Kidney epithelial cell (primary cell): ENCODE measurements around the gene CNTNAP2. TPM values are rescaled to one million over a fixed set of nuclear protein-coding genes. Genes with fewer than 3 reads are reported as not detected.

Experiments used
- DNase-seq: peaks from one replicate; pipeline ENCODE4 v3.0.0-alpha.2; 2010; ENCODE audit warnings: low read depth
- H3K27me3 ChIP-seq: 2 replicates; pipeline ENCODE4 v1.6.0; 2011; ENCODE audit warnings: low read length; ENCODE audit not compliant: control insufficient read depth, insufficient read depth
- H3K36me3 ChIP-seq: 2 replicates; pipeline ENCODE4 v1.5.1; 2011; ENCODE audit warnings: low read length; ENCODE audit not compliant: control insufficient read depth, insufficient read depth
- H3K4me3 ChIP-seq: 2 replicates; pipeline ENCODE4 v1.5.1; 2011; ENCODE audit warnings: low read depth, mild to moderate bottlenecking, control low read depth, low read length
- CTCF ChIP-seq: IDR thresholded peaks from 2 replicates; pipeline ENCODE4 v1.5.1; 2011; ENCODE audit warnings: mild to moderate bottlenecking, moderate library complexity, low read length, control low read depth, inconsistent platforms; ENCODE audit not compliant: insufficient read depth, poor library complexity, severe bottlenecking
- total RNA-seq: library from RNA; depleted of rRNA; stranded (reverse); fragments of >200 nt; gene quantifications from 2 replicates; pipeline ENCODE4 v1.2.3, GENCODE V29; 2015

Gene CNTNAP2
- total RNA-seq, 1 donor from 2014 or later, result 14.0 TPM

- DNase-seq, result no peak
- TF ChIP-seq CTCF, result no peak
- no peaks in the 10 kb centered on the region for H3K27me3 ChIP-seq
- H3K4me3 ChIP-seq, result no peak overlapping the region
- H3K36me3 ChIP-seq, result no peaks in the 10 kb centered on the region
These were observed 1145.1 kb downstream of the CNTNAP2 start for GRCh38 chr7:147261693-147262092.

GRCh38 chr7:147265528-147265927 is 1148.9 kb downstream of the CNTNAP2 start:
- Histone ChIP-seq H3K36me3 (no peaks in the 10 kb centered on the region), H3K4me3 (no peak overlapping the region), H3K27me3 (no peaks in the 10 kb centered on the region)
- no peak for DNase-seq
- TF ChIP-seq CTCF, result no peak

- Histone ChIP-seq H3K27me3 (no peaks in the 10 kb centered on the region), H3K4me3 (no peak overlapping the region), H3K36me3 (no peaks in the 10 kb centered on the region)
- TF ChIP-seq CTCF, result no peak
- DNase-seq, result no peak
These were observed 1159.5 kb downstream of the CNTNAP2 start for GRCh38 chr7:147276106-147276505.

GRCh38 chr7:147276783-147277370 is 1160.3 kb downstream of the CNTNAP2 start:
- H3K4me3 ChIP-seq, result no peak overlapping the region
- no peak for TF ChIP-seq CTCF
- H3K36me3 ChIP-seq, result no peaks in the 10 kb centered on the region
- no peak for DNase-seq
- no peaks in the 10 kb centered on the region for H3K27me3 ChIP-seq

- TF ChIP-seq CTCF, result no peak
- no peaks in the 10 kb centered on the region for H3K36me3 ChIP-seq
- H3K27me3 ChIP-seq, result no peaks in the 10 kb centered on the region
- no peak overlapping the region for H3K4me3 ChIP-seq
- no peak for DNase-seq
These were observed 1162.9 kb downstream of the CNTNAP2 start for GRCh38 chr7:147279514-147279913.

- Histone ChIP-seq H3K36me3 (no peaks in the 10 kb centered on the region), H3K4me3 (no peak overlapping the region), H3K27me3 (no peaks in the 10 kb centered on the region)
- DNase-seq, result no peak
- no peak for TF ChIP-seq CTCF
These were observed 1163.4 kb downstream of the CNTNAP2 start for GRCh38 chr7:147279964-147280374.
